Right atrium auricular region (tissue), 2 donors: ENCODE results near the gene ROM1. TPM values are rescaled to one million over a fixed set of nuclear protein-coding genes. Genes with fewer than 3 reads are reported as not detected.

Experiments used
- DNase-seq: peaks from one replicate; pipeline ENCODE4 v3.0.0-alpha.2; 2019; ENCODE audit warnings: low spot score
- H3K27ac ChIP-seq, 2 donors: fragments of 200-600 bp; sonication (generic); 1 replicate in 1 of 2; 2 replicates in 1 of 2; pipeline ENCODE4 v1.5.1; 2016 to 2019
- H3K27me3 ChIP-seq, 2 donors: fragments of 200-600 bp; sonication (generic); one replicate each; pipeline versions ENCODE4 v1.5.1 to v1.6.0; 2017 to 2019
- H3K36me3 ChIP-seq: fragments of 200-600 bp; sonication (generic); one replicate; pipeline ENCODE4 v1.5.1; 2016
- H3K4me1 ChIP-seq, 2 donors: fragments of 200-600 bp; sonication (generic); one replicate each; pipeline versions ENCODE4 v1.5.1 to v1.6.0; 2017 to 2019
- H3K4me3 ChIP-seq, 2 donors: fragments of 200-600 bp; sonication (generic); 1 replicate in 1 of 2; 2 replicates in 1 of 2; pipeline ENCODE4 v1.5.1; 2017 to 2019; ENCODE audit warnings: mild to moderate bottlenecking in 1 of 2, moderate library complexity in 1 of 2
- H3K9me3 ChIP-seq, 2 donors: fragments of 200-600 bp; sonication (generic); one replicate each; pipeline ENCODE4 v1.5.1; 2019
- total RNA-seq, 2 donors: library from RNA; depleted of rRNA; stranded (reverse); fragments of >200 nt; gene quantifications; one replicate each; pipeline ENCODE4 v1.1.0, GENCODE V29; 2016
- TF ChIP-seq, protein P1 (sequence below), 2 donors: fragments of 200-600 bp; sonication (generic); IDR thresholded peaks; one replicate each; pipeline ENCODE4 v1.5.1; 2019; ENCODE audit warnings: antibody characterized with exemption in 2 of 2

ROM1 gene
- total RNA-seq, 2 donors from 2014 or later: 3.2 to 5.3 TPM

DNA sequence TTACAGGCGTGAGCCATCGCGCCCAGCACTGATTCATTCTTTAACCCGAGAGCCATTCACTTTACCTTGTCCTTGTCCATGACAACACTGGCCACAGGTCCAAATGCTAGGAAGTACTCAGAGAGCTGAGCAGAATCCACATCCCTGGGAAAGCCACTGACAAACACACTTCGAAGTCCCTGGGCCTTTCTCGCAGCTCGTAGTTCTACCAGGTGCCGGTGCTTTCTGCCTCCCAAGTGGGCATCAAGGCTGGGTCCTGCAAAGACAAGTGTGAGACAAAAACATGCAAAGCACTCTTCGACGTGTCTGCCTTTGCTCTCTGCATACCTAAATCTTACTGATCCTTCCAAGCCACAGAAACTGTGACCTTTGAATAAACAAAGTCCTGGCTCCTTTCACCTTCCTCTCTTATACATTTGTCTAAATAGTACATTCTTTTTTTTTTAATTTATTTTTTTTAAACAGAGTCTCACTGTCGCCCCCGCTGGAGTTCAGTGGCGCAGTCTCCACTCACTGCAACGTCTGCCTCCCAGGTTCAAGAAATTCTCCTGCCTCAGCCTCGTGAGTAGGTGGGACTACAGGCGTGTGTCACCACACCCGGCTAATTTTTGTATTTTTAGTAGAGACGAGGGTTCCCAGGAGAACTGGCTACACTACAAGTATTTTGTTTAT is 24.0 kb upstream of the ROM1 start:
- no peaks in the 10 kb centered on the region for H3K27me3 ChIP-seq
- no peak overlapping the region for H3K27ac ChIP-seq
- peaks cover 0 to 24% of the 10 kb centered on the region in 2 donors for H3K4me1 ChIP-seq
- H3K9me3 ChIP-seq: no peaks in the 10 kb centered on the region
- DNase-seq: no peak
- no peak overlapping the region for H3K4me3 ChIP-seq
- H3K36me3 ChIP-seq: peaks cover 47% of the 10 kb centered on the region
- TF ChIP-seq, protein P1, sequence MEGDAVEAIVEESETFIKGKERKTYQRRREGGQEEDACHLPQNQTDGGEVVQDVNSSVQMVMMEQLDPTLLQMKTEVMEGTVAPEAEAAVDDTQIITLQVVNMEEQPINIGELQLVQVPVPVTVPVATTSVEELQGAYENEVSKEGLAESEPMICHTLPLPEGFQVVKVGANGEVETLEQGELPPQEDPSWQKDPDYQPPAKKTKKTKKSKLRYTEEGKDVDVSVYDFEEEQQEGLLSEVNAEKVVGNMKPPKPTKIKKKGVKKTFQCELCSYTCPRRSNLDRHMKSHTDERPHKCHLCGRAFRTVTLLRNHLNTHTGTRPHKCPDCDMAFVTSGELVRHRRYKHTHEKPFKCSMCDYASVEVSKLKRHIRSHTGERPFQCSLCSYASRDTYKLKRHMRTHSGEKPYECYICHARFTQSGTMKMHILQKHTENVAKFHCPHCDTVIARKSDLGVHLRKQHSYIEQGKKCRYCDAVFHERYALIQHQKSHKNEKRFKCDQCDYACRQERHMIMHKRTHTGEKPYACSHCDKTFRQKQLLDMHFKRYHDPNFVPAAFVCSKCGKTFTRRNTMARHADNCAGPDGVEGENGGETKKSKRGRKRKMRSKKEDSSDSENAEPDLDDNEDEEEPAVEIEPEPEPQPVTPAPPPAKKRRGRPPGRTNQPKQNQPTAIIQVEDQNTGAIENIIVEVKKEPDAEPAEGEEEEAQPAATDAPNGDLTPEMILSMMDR (IDR thresholded peaks at IDR 0.05): no peak

DNA sequence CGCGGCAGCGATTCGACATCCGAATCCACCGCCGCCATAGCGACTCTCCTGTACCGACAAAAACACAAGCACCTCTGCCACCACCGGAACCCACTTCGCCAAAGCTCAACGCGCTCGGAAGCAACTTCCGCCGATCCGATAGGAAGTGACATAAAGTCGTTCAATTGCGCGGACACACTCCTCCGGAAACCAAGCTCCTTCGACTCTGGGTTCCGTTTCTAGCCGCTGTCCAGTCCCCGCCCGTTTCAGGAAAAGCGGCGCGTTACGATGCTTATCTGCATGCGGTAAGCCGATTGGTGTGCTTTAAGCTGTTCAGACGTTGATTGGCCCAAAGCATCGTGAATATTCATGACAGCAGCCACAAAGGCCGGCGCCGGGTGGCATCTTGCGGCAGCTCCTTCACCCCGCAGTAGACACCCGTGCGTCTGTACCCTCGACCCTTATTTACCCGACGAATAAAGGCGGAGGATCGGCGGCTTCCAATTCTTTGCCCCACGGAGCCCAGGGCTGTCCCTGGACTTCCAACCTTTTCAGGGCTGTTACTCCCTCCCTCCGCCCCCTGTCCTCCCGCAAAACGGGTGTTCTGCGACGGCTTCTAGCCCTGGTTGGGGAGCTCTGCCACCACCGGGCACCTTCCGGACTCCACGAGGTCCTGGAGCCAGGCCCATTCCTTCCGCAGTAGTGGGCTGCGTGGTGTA is 21.5 kb upstream of the ROM1 start, which contains the start of gene TUT1:
Gene TUT1, minus strand, starts transcription at position 76 of the 698 bp plus-strand sequence. Its CDS starts 38 bp downstream, at position 38.
- peak within 1 kb of the TSS; percentile 71 to 81 for H3K4me3 ChIP-seq

DNA sequence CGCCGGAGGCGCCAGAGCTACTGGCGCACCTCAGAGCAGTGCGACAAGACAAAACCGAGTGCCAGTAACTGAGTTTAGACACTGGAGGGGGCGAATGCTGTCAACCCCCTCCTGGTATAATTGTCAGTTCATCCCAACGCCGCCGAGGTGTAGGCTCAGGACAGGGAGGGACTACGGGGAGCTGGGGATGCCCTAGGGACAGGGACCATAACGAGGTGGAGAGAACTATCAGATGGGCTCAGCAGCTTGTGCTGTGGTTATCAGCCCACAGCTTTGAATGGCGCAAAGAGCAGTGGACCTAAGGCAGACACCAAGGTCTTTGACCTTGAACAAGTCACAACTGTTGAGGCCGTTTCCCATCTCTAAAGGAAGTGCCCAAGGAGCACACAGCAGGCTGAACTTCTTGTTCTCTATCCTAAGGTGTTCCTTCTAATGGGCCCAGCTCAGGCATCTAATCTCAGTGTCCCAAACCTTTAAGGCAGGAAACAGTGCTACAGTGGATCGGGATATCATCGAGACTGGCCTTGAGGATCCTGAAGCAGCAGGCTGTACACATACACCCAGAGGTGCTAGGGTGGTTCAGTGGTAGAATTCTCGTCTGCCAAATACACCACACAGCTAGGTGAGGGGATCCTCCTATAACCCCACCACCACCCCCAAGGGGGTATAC is 20.8 kb upstream of the ROM1 start:
- H3K27me3 ChIP-seq: no peaks in the 10 kb centered on the region
- peaks cover 0 to 24% of the 10 kb centered on the region in 2 donors for H3K4me1 ChIP-seq
- DNase-seq: no peak
- H3K9me3 ChIP-seq: no peaks in the 10 kb centered on the region
- H3K27ac ChIP-seq: peak overlapping the region; percentile 96 to 97
- H3K4me3 ChIP-seq: peak overlapping the region; percentile 40 to 81
- H3K36me3 ChIP-seq: peaks cover 55% of the 10 kb centered on the region
- TF ChIP-seq, protein P1 (IDR thresholded peaks at IDR 0.05): no peak

More for the DNA sequence above, 21.5 kb upstream of the ROM1 start, which contains the start of gene TUT1:
- Histone ChIP-seq H3K27ac (peak within 1 kb of the TSS; percentile 96 to 97), H3K27me3 (no peaks in the 10 kb centered on the region), H3K36me3 (peaks cover 55% of the 10 kb centered on the region), H3K9me3 (no peaks in the 10 kb centered on the region), H3K4me1 (peaks cover 0 to 24% of the 10 kb centered on the region in 2 donors)
- TF ChIP-seq, protein P1 (IDR thresholded peaks at IDR 0.05): peak in 1 of 2 donors; percentile 23
- DNase-seq: peak; percentile 99

DNA sequence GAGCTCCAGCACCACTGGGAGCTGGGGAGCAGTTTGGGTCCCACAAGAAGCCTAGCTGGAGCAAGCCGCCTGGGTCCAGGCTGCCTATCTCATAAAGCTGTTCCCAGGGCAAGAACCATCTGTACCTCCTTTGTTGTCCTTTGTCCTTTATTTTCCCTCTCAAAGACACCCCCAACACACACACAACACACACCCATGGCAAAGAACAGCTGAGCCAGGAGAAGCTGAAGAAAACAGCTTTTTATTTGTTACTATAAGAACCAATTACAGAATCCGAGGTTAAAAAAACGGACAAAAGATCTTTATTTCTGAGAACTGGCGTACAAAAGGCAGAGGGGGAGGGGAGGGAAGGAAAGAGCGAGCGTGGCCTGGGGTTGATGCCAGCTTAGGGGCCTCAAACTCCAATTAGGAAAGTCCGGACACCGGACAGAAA is 20.1 kb upstream of the ROM1 start:
- Histone ChIP-seq H3K4me3 (no peak overlapping the region), H3K36me3 (peaks cover 55% of the 10 kb centered on the region), H3K27me3 (no peaks in the 10 kb centered on the region), H3K9me3 (no peaks in the 10 kb centered on the region), H3K4me1 (peaks cover 0 to 24% of the 10 kb centered on the region in 2 donors), H3K27ac (peak overlapping the region; percentile 96 to 97)
- no peak for DNase-seq
- TF ChIP-seq, protein P1 (IDR thresholded peaks at IDR 0.05): no peak

DNA sequence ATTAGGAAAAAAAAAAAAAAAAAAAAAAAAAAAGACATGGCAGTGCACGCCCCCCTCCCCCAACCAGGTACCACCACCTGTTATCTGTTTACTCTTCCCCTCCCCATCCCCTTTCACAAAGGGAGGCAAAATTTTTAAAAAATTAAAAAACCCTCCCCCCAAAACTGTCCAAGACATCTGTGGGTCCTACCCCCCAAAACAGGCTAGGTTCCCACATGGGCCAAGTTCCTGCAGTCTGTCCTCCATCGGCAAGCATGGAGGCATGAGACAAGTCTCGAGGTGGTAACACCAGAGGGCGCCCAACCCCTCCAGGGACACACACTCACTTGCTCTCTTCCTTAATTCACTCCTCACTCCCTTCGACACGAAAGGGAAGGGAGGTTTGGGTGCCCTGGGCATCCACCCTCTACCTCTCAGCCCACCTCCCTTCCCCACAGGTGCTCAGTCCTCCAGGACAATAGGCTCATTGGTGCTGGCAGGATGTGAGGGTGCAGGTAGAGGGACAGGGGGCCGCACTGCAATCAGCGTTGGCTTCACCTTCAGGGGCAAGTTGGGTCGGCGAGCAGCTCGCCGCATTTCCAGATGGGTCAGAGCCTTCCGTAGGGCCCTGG is 19.5 kb upstream of the ROM1 start:
- Histone ChIP-seq H3K36me3 (peaks cover 55% of the 10 kb centered on the region), H3K27ac (no peak overlapping the region)
- TF ChIP-seq, protein P1 (IDR thresholded peaks at IDR 0.05): peak in 1 of 2 donors; percentile 66

More for the DNA sequence above, 19.5 kb upstream of the ROM1 start:
- DNase-seq: peak; percentile 89
- Histone ChIP-seq H3K27me3 (no peaks in the 10 kb centered on the region), H3K9me3 (no peaks in the 10 kb centered on the region), H3K4me3 (no peak overlapping the region), H3K4me1 (peaks cover 0 to 28% of the 10 kb centered on the region in 2 donors)
